ENCODE measurements around the gene RPUSD2. TPM values are rescaled to one million over a fixed set of nuclear protein-coding genes. Genes with fewer than 3 reads are reported as not detected.
"Not testable (repeated sequence)": the region's sequence is repeated elsewhere in the genome, so short reads cannot be mapped to it uniquely, and the experiment has no call there.

Gene RPUSD2
- total RNA-seq, 1 donor from 2014 or later = 16.2 TPM

- H3K27ac Mint-ChIP-seq = peak overlapping the region; percentile 95
- H3K4me3 Mint-ChIP-seq = peak overlapping the region; percentile 96
- peaks cover 21% of the 10 kb centered on the region for H3K4me1 Mint-ChIP-seq (ENCODE audit: unreplicated experiment)
- peaks cover 1% of the 10 kb centered on the region for H3K36me3 Mint-ChIP-seq
- H3K9me3 Mint-ChIP-seq = no peaks in the 10 kb centered on the region
- no peak for DNase-seq (ENCODE audit: extremely low spot score, unreplicated experiment)
- TF ChIP-seq CTCF (conservative IDR thresholded peaks at IDR 0.05) = no peak
- H3K27me3 Mint-ChIP-seq = peaks cover 10% of the 10 kb centered on the region
Observed at GRCh38 chr15:40565333-40566238, 3.5 kb upstream of the RPUSD2 start.

GRCh38 chr15:40567111-40567510 lies 2.0 kb upstream of the RPUSD2 start:
- H3K4me1 Mint-ChIP-seq (ENCODE audit: unreplicated experiment) = peaks cover 24% of the 10 kb centered on the region
- H3K27me3 Mint-ChIP-seq = peaks cover 10% of the 10 kb centered on the region
- H3K27ac Mint-ChIP-seq = no peak overlapping the region
- H3K9me3 Mint-ChIP-seq = no peaks in the 10 kb centered on the region
- TF ChIP-seq CTCF (conservative IDR thresholded peaks at IDR 0.05) = peak; percentile 46
- no peak for DNase-seq (ENCODE audit: extremely low spot score, unreplicated experiment)
- H3K36me3 Mint-ChIP-seq = no peaks in the 10 kb centered on the region
- peak overlapping the region; percentile 46 for H3K4me3 Mint-ChIP-seq

GRCh38 chr15:40575113-40575512 lies 6.0 kb downstream of the RPUSD2 start:
- Mint-ChIP-seq H3K9me3 (no peaks in the 10 kb centered on the region), H3K27ac (no peak overlapping the region), H3K4me3 (no peak overlapping the region), H3K27me3 (no peaks in the 10 kb centered on the region), H3K36me3 (peaks cover 4% of the 10 kb centered on the region), H3K4me1 (ENCODE audit: unreplicated experiment) (peaks cover 4% of the 10 kb centered on the region)
- no peak for TF ChIP-seq CTCF (conservative IDR thresholded peaks at IDR 0.05)
- DNase-seq (ENCODE audit: extremely low spot score, unreplicated experiment) = no peak

- not testable (repeated sequence) for H3K9me3 Mint-ChIP-seq; H3K27me3 Mint-ChIP-seq; H3K36me3 Mint-ChIP-seq; DNase-seq (ENCODE audit: extremely low spot score, unreplicated experiment); H3K4me1 Mint-ChIP-seq (ENCODE audit: unreplicated experiment); H3K4me3 Mint-ChIP-seq; H3K27ac Mint-ChIP-seq
Observed at GRCh38 chr15:40576914-40577313, 7.8 kb downstream of the RPUSD2 start.

- Mint-ChIP-seq H3K27ac (no peak overlapping the region), H3K36me3 (no peaks in the 10 kb centered on the region), H3K9me3 (no peaks in the 10 kb centered on the region), H3K27me3 (no peaks in the 10 kb centered on the region), H3K4me3 (no peak overlapping the region), H3K4me1 (ENCODE audit: unreplicated experiment) (no peaks in the 10 kb centered on the region)
- no peak for DNase-seq (ENCODE audit: extremely low spot score, unreplicated experiment)
- TF ChIP-seq CTCF (conservative IDR thresholded peaks at IDR 0.05) = no peak
Observed at GRCh38 chr15:40578892-40579291, 9.8 kb downstream of the RPUSD2 start.

GRCh38 chr15:40581796-40582195 lies 12.7 kb downstream of the RPUSD2 start:
- not testable (repeated sequence) for DNase-seq (ENCODE audit: extremely low spot score, unreplicated experiment); H3K4me1 Mint-ChIP-seq (ENCODE audit: unreplicated experiment); H3K27ac Mint-ChIP-seq; H3K9me3 Mint-ChIP-seq; H3K4me3 Mint-ChIP-seq; H3K36me3 Mint-ChIP-seq; H3K27me3 Mint-ChIP-seq

Data from type B pancreatic cell (in vitro differentiated cells).